GM18499 (cell line): ENCODE results near the gene UGT1A1.

ENCODE experiments used
- ATAC-seq: cut with Tn5 transposase; IDR thresholded peaks from one replicate; pipeline ENCODE4 v1.9.1; 2021; ENCODE audit warnings: moderate number of reproducible peaks; ENCODE audit not compliant: insufficient read depth, unreplicated experiment

UGT1A1 gene

DNA sequence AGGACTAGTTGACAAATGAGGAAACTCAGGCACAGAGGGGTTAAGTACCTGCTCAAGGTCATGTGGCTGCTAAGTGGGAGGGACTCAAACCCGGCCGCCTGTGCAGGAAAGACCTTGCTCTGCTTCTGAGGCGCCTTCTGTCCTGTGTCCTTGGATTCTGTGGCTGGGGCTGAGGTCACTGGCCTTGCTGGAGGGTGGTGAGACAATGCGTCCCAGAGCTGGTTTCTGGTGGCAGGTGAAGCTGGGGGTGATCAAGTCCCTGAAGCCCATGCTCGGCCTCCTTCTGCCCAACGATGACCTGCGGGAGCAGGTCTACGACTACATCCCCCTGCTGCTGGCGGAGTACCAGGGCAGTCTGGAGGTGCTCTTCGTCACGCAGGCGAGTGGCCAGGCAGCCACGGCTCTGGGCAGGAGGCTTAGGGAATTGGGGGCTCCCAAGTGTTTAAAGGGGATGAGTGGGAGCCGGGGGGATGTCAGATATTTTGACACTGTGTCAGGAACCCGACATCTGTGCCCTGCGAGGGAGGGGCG, 34.1 kb downstream of the UGT1A1 start:
- no peak for ATAC-seq

DNA sequence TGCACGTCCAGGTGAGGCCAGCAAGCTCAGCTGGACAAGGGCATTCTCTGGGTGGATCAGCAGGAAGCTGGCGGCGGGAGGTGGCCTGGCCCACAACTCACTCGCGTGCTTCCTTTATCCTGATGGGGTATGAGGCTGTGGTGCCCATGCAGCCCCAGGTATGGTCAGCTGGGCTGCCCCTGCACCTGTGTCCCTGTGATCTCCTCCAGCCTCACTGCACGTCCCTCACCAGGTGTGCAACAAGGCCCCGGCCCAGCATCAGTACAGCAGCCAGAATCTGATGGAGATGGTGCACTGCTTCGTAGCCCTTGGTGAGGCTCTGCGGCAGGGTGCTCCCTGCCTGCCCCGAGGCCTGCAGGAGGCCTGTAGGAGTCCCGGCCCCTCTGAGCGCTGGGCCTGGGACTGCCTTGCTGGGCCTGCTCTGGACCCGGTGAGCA, 35.7 kb downstream of the UGT1A1 start:
- ATAC-seq: no peak

DNA sequence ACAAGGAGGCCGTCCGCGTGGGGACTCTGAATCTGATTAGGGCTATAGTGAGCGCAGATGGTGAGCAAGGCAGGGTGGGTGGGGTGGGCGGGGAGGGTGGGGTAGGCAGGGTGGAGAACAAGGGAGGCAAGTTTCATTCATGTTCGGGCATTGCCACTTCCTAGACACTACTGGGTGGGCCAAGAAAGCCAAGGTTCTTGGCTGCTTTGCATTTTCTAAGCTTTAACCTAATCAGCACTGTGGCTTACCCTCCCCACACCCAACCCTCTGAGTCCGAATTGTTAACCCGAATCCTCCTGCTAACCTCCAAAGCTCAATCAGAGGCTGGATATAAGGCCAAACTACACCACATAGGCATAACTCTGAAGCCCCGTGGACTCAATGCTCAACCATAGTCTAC, 36.2 kb downstream of the UGT1A1 start:
- no peak for ATAC-seq

- ATAC-seq: no peak
These were observed 38.4 kb downstream of the UGT1A1 start for GRCh38 chr2:233798335-233799086.

DNA sequence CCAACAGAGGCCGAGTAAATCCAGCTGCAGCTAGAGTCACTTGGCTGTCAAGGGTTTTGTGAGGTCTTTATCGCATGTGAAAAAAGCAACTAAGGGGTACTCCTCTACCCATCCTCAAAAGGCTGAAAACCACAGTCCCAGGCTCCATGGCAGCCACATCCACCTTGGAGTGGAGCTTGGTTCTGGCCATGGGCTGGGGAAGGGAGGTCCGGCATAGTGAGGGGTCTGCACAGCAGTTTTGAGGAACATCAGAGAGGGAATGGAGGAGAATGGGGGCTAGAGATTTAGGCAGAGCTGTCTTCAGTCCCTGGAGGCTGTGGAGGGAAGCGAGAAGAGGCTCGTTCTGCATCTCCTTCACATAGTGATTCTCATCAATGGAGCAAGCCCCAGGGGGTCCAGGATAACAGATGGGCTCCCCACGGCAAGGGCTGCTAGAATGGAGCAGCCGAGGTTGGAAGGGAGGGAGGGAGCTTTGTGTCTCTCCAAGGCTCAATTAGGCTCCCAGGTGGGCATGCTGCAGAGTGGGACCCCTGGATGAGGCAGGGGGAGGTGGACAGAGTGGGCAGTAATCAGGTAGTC, 39.1 kb downstream of the UGT1A1 start:
- ATAC-seq: no peak

DNA sequence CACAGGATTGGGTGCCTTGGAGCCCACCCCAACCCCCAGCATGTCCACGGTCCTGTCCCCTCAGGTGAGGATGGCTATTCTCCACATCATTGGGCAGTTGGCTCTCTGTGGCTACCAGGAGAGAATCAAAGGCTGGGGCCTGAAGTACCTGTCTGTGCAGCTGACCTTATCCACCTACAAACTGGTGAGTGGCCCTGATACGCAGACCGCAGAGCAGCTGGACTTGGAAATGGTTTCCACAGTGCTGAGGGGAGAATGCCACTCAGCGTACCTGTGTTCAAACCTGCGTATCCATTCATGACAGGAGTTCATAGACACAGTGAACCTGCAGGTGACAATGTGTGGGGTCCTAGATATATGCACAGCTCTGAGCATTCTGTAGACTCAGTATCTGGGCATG, 39.6 kb downstream of the UGT1A1 start:
- ATAC-seq: no peak

GRCh38 chr2:233800208-233800607, 40.1 kb downstream of the UGT1A1 start:
- ATAC-seq: no peak

DNA sequence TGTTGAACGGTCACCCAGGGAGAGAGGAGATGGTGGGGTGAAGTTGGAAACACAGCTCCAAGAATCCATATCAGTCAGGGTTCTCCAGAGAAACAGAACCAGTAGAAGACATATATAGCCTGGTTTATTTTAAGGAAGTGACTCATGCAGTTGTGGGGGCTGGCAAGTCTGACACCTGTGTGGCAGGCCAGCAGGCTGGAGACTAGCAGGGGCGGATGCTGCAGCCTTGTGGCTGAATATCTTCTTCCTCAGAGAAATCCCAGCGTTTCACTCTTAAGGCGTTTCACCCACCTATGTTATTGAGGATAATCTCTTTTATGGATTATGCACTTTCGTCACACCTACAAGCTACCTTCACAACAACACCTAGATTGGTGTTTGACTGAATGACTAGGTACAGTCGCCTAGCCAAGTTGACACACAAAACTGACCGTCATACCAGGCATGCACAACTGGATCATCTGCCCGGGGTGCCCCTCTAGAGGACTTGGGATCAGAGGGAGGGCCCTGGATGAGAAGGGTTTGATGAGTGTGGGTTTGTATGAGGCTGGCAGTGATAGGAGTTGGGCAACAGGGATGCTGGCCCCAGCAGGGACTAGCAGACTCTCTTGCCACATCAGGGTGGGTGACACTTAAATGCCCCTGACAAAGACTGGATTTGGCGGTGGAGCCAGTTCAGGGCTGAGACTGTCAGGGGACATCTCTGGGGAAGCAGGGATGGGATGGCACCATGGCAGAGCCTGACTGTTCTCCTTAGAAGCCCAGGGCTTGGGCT, 41.5 kb downstream of the UGT1A1 start:
- ATAC-seq: no peak

GRCh38 chr2:233802132-233802815, 42.2 kb downstream of the UGT1A1 start:
- no peak for ATAC-seq

- ATAC-seq: no peak
These were observed 43.3 kb downstream of the UGT1A1 start for GRCh38 chr2:233803292-233803911.

GRCh38 chr2:233803994-233804393, 43.9 kb downstream of the UGT1A1 start:
- no peak for ATAC-seq

GRCh38 chr2:233807215-233807865, 47.3 kb downstream of the UGT1A1 start:
- ATAC-seq: no peak

DNA sequence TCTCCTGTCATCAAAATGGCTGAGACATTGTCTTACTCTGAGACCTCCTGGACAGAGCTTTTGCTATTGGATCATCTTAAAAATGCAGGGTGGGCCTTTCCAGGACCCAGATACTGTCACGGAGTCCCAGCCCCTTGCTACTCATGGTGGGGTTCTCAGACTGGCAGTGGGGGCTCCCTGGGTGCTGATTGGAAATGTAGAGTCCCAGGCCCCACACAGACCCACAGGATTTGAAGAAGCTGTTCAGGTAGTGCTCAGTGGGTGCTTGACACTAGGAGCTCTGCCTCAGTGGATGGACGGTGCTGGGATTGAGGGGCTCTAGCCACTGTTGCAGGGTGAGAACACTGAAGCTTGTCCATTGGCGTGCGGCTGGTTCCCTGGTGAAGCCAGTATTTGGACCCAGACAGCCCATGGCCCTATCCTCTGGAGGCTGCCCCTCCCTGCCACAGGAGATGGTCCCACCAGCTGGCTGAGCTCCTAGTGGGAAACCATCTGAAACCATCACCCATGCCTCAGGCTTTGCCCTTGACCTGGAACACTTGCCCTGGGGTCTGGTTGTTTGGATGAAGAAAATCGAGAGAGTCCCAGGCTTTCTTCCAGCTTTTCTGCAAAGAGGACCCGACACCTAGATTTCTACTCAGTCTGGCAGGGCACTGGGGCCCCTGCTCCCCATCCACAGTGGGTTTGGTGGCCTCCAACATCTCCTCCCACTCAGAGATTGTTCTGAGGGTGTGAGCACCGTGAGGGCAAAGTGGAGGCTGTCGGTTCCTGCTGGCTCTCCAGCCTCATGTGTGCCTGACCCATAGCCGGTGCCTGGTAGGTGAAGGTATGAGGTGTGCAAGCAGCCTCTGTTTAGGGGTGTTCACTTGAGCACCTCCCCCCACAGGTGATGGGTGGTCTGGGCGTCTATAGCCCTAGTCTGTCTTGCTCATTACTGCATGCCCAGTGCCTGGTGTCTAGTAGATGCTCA, 48.2 kb downstream of the UGT1A1 start:
- no peak for ATAC-seq

DNA sequence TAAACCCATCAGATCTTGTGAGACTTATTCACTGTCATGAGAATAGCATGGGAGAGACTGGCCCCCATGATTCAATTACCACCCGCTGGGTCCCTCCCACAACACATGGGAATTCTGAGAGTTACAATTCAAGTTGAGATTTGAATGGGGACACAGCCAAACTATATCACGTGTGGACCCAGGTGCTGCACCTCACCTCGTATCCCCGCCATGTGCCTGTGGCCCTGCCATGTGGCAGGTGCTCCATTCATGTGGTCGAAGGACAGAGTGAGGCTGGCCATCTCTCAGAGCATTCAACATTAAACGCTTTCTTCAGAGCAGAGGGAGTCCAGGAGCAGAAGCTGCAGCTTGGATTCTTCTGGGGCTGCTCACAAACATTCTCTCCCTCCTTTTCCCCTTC, 50.3 kb downstream of the UGT1A1 start:
- no peak for ATAC-seq

DNA sequence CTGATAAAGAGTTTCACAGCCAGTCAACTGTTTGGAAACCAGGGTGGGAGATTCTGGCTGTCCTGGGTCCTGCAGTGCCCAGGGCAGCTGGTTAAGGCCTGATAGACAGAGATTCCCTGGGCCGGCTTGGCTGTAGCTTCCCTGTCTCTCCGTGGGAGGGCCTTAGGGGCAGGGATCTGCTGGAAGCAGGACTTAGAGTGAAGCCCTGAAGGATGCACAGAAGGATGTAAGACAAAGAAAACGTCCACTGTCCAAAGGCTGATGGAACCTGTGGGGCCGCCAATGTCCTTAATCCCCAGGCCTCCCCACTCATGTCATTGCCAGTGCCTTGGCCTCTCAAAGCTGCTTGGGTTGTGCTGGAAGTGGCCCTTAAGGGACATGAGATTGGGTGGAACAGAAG, 51.0 kb downstream of the UGT1A1 start:
- ATAC-seq: no peak

GRCh38 chr2:233811732-233812131, 51.7 kb downstream of the UGT1A1 start:
- no peak for ATAC-seq

- ATAC-seq: no peak
These were observed 53.4 kb downstream of the UGT1A1 start for GRCh38 chr2:233813236-233814055.
